ENCODE data around the gene NSUN7.

NSUN7 gene

GRCh38 chr4:40822420-40823166, 72.8 kb downstream of the NSUN7 start:
- DNase-seq = no peak

- no peak for DNase-seq
Observed at GRCh38 chr4:40825014-40825838, 75.5 kb downstream of the NSUN7 start.

GRCh38 chr4:40826821-40827220, 77.1 kb downstream of the NSUN7 start:
- no peak for DNase-seq

GRCh38 chr4:40827758-40828157, 78.0 kb downstream of the NSUN7 start:
- DNase-seq = no peak

- DNase-seq = no peak
Observed at GRCh38 chr4:40828661-40829060, 78.9 kb downstream of the NSUN7 start.

GRCh38 chr4:40829586-40829985, 79.8 kb downstream of the NSUN7 start:
- no peak for DNase-seq

GRCh38 chr4:40831146-40831907, 81.6 kb downstream of the NSUN7 start:
- DNase-seq = no peak

GRCh38 chr4:40832175-40832574, 82.4 kb downstream of the NSUN7 start:
- no peak for DNase-seq

GRCh38 chr4:40833212-40833611, 83.5 kb downstream of the NSUN7 start:
- DNase-seq = no peak

- DNase-seq = no peak
Observed at GRCh38 chr4:40837094-40837870, 87.5 kb downstream of the NSUN7 start.

- no peak for DNase-seq
Observed at GRCh38 chr4:40838742-40839141, 89.0 kb downstream of the NSUN7 start.

- no peak for DNase-seq
Observed at GRCh38 chr4:40840255-40840984, 90.7 kb downstream of the NSUN7 start.

- peak; percentile 85 for DNase-seq
Observed at GRCh38 chr4:40840985-40841571, 91.3 kb downstream of the NSUN7 start.

GRCh38 chr4:40842318-40842717, 92.6 kb downstream of the NSUN7 start:
- no peak for DNase-seq

GRCh38 chr4:40842725-40843423, 93.1 kb downstream of the NSUN7 start:
- peak; percentile 53 for DNase-seq

GRCh38 chr4:40843696-40844095, 93.9 kb downstream of the NSUN7 start:
- no peak for DNase-seq

GRCh38 chr4:40844261-40844660, 94.5 kb downstream of the NSUN7 start:
- DNase-seq = no peak

GRCh38 chr4:40845154-40845835, 95.5 kb downstream of the NSUN7 start:
- no peak for DNase-seq

GRCh38 chr4:40846532-40846931, 96.8 kb downstream of the NSUN7 start:
- DNase-seq = no peak

- no peak for DNase-seq
Observed at GRCh38 chr4:40848251-40848650, 98.5 kb downstream of the NSUN7 start.

All from kidney glomerular epithelial cell (primary cell).